Measurements from ENCODE around the gene NCOR2. TPM values are rescaled to one million over a fixed set of nuclear protein-coding genes. Genes with fewer than 3 reads are reported as not detected.

NCOR2 gene
- total RNA-seq, 6 experiments from 2014 or later: 38.1 to 87.5 (median 45.0) TPM

DNA sequence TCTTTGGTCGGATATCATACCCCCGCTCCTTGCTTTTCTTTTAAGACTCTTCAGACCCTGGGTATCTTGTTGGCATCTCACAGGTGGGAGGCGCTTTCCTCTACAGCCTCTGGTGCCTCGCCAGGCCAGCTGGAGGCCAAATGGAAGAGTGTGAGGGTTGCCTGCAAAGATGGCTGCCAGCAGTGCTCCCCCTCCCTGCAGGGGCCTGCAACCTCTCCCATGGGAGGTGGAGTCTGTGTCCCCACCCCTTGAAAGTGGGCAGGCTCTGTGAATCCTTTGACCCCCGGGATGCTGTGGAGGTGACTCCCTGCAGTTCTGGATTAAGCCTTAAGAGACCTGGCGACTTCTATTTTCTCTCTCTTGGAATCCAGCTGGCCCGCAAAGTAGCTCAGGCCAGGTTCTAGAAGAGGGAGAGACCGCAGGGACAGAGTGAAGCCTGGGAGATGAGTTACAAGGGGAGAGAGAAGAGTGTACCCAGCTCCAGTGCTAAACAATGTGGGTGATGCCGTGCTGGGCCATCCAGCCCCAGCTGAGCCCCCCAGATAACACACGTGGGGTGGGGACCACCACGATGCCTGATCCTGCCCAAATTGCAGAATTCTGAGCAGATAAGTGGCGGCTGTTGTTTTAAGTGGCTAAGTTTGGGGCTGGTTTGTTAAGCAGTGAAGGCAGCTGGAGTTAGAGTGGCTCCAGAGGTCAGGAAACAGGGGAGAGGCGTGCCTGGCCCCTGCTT lies 37.9 kb upstream of the NCOR2 start:
- no peaks in the 10 kb centered on the region for H3K36me3 ChIP-seq
- peaks cover 0 to 11% (median 3%) of the 10 kb centered on the region in 4 donors for H3K4me1 ChIP-seq
- WGBS (ENCODE audit: insufficient coverage, low coverage, low lambda C conversion rate, missing lambda C conversion rate): 68% methylated on average over 12 of the region's 13 CpGs
- ATAC-seq (no peak), DNase-seq (peak in 1 of 3 donors; percentile 31)
- no peak overlapping the region for H3K4me3 ChIP-seq
- intact Hi-C loops (cut with DNase I): no loop called here
- no peak overlapping the region for H3K27ac ChIP-seq
- TF ChIP-seq, protein P1, sequence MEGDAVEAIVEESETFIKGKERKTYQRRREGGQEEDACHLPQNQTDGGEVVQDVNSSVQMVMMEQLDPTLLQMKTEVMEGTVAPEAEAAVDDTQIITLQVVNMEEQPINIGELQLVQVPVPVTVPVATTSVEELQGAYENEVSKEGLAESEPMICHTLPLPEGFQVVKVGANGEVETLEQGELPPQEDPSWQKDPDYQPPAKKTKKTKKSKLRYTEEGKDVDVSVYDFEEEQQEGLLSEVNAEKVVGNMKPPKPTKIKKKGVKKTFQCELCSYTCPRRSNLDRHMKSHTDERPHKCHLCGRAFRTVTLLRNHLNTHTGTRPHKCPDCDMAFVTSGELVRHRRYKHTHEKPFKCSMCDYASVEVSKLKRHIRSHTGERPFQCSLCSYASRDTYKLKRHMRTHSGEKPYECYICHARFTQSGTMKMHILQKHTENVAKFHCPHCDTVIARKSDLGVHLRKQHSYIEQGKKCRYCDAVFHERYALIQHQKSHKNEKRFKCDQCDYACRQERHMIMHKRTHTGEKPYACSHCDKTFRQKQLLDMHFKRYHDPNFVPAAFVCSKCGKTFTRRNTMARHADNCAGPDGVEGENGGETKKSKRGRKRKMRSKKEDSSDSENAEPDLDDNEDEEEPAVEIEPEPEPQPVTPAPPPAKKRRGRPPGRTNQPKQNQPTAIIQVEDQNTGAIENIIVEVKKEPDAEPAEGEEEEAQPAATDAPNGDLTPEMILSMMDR (IDR thresholded peaks at IDR 0.05): no peak
- no peak for TF ChIP-seq POLR2A (IDR thresholded peaks at IDR 0.05)
- no peaks in the 10 kb centered on the region for H3K27me3 ChIP-seq
- no peaks in the 10 kb centered on the region for H3K9me3 ChIP-seq

DNA sequence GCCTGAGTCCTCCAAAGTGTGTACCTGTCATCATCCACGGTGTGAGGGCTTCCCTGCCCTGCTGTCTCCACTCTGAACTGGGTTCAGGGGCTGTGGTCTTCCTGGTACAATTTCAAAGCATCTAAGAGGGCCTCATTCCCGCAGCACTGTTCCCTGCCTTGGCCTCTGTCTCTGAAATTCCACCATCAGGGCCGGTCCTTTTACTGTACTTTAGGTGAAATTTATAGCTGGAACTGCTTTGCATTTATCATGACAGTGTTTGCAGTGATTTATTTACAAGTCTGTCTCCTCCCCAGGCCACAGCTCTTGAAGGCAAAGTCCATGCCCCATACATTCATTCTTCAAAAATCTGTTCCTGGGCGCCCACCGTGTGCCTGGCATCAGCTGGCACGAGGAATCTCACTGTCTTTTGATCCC lies 36.9 kb upstream of the NCOR2 start:
- ATAC-seq (peak in 2 of 4 donors; percentile 28 to 56), DNase-seq (peak in 1 of 3 donors; percentile 15)
- H3K4me3 ChIP-seq: no peak overlapping the region
- H3K27me3 ChIP-seq: no peaks in the 10 kb centered on the region
- no peaks in the 10 kb centered on the region for H3K9me3 ChIP-seq
- 43% methylated on average over 3 of the region's 6 CpGs for WGBS (ENCODE audit: insufficient coverage, low coverage, low lambda C conversion rate, missing lambda C conversion rate)
- H3K27ac ChIP-seq: no peak overlapping the region
- TF ChIP-seq, protein P1 (IDR thresholded peaks at IDR 0.05): no peak
- no peak for TF ChIP-seq POLR2A (IDR thresholded peaks at IDR 0.05)
- H3K4me1 ChIP-seq: peaks cover 0 to 11% (median 3%) of the 10 kb centered on the region in 4 donors
- intact Hi-C loops (cut with DNase I): no loop called here
- no peaks in the 10 kb centered on the region for H3K36me3 ChIP-seq

DNA sequence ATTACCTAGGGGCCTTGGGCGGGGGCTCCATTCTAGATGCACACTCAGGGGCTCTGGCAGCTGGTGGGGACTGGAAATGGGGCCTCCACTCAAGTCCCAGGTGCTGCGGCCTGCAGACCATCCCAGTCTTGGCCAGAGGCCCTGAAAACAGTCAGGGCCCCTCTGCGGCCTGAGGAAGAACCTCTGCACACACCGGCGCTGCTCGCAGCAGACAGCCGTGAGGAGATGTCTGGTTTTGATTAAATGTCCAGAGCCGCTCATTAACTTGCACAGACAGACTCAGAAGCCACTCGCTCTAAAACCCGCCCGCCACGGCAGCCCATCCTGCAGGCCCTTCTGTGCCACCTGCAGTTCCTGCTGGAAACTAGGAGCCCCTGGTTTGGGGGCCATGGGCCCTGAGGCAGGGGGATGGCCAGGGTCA lies 36.4 kb upstream of the NCOR2 start:
- ATAC-seq: no peak
- H3K36me3 ChIP-seq: no peaks in the 10 kb centered on the region
- H3K4me1 ChIP-seq: peaks cover 0 to 7% (median 3%) of the 10 kb centered on the region in 4 donors
- 86% methylated on average over 1 of the region's 12 CpGs for WGBS (ENCODE audit: insufficient coverage, low coverage, low lambda C conversion rate, missing lambda C conversion rate)
- H3K4me3 ChIP-seq: no peak overlapping the region
- H3K27ac ChIP-seq: no peak overlapping the region
- TF ChIP-seq POLR2A (IDR thresholded peaks at IDR 0.05): no peak
- TF ChIP-seq, protein P1 (IDR thresholded peaks at IDR 0.05): no peak
- peak in 1 of 3 donors; percentile 38 for DNase-seq
- H3K27me3 ChIP-seq: no peaks in the 10 kb centered on the region
- H3K9me3 ChIP-seq: no peaks in the 10 kb centered on the region
- intact Hi-C loops (cut with DNase I): no loop called here

DNA sequence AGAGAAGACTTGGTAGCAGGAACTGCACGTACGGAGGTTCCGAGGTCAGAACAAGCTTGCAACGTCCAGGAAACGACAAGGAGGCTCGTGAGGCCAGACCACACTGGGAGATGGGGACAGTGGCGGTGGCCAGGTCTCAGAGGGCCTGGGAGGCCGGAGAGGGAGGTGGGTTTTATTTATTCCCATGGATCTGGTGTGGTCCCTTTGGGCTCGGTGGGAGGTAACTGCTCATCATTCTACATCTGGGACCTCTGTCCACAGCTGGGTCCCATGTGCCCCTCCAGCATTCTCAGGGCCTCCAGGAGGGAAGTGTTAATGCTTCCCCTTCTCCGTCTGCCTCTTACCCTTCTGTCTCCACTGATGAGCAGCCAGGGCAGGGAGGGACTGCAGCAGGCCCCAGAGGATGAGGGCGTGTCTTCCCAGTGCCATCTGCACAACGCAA lies 35.7 kb upstream of the NCOR2 start:
- Histone ChIP-seq H3K4me1 (peaks cover 0 to 6% (median 1%) of the 10 kb centered on the region in 4 donors), H3K36me3 (no peaks in the 10 kb centered on the region), H3K4me3 (no peak overlapping the region), H3K9me3 (no peaks in the 10 kb centered on the region), H3K27me3 (no peaks in the 10 kb centered on the region), H3K27ac (no peak overlapping the region)
- peak in 1 of 3 donors; percentile 38 for DNase-seq
- TF ChIP-seq POLR2A (IDR thresholded peaks at IDR 0.05): no peak
- TF ChIP-seq, protein P1 (IDR thresholded peaks at IDR 0.05): no peak
- intact Hi-C loops (cut with DNase I): no loop called here
- WGBS (ENCODE audit: insufficient coverage, low coverage, low lambda C conversion rate, missing lambda C conversion rate): 34% methylated on average over 7 of the region's 12 CpGs
- ATAC-seq: peak; percentile 18 to 32 (median 24)

Data from right lobe of liver (tissue), 6 donors.